Fibroblast of skin of scalp (primary cell): ENCODE measurements around the gene VASP.

ENCODE experiments used
- DNase-seq: peaks from one replicate; pipeline ENCODE4 v3.0.0-alpha.2; 2013

The VASP gene

GRCh38 chr19:45515807-45516401 is 8.6 kb downstream of the VASP start:
- DNase-seq, result no peak

- no peak for DNase-seq
Measured at GRCh38 chr19:45517238-45517637, 10.0 kb downstream of the VASP start.

DNA sequence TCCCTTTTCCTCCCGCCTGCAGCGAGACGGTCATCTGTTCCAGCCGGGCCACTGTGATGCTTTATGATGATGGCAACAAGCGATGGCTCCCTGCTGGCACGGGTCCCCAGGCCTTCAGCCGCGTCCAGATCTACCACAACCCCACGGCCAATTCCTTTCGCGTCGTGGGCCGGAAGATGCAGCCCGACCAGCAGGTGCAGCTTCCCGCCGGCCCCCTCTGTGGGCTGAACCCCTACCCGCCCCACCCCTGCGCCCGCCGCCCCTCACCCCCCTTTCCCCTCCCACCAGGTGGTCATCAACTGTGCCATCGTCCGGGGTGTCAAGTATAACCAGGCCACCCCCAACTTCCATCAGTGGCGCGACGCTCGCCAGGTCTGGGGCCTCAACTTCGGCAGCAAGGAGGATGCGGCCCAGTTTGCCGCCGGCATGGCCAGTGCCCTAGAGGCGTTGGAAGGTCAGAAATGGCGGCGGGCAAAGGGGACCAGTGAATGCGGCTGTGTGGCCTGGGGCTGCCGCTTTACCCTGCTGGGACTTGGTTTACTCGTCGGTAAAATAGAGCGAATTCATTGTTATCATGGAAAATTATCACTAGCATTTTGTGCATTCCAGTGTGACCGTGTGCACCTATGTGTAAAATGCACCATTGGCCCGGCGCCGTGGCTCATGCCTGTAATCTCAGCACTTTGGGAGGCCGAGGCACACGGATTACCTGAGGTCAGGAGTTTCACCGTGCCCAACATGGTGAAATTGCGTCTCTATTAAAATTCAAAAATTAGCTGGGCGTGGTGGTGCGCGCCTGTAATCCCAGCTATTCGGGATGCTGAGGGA is 10.6 kb downstream of the VASP start:
- no peak for DNase-seq

DNA sequence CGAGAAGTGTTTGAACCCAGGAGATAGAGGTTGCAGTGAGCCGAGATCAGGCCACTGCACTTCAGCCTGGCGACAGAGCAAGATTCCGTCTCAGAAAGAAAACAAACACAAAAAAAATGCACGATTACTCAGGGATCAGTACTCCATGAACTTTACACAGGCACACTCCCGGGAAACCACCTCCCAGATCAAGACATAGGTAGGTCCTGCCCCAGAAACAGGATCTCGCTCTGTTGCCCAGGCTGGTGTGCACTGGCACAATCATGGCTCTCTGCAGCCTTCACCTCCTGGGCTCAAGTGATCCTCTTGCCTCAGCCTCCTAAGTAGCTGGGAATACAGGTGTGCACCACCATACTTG is 11.2 kb downstream of the VASP start:
- no peak for DNase-seq

DNA sequence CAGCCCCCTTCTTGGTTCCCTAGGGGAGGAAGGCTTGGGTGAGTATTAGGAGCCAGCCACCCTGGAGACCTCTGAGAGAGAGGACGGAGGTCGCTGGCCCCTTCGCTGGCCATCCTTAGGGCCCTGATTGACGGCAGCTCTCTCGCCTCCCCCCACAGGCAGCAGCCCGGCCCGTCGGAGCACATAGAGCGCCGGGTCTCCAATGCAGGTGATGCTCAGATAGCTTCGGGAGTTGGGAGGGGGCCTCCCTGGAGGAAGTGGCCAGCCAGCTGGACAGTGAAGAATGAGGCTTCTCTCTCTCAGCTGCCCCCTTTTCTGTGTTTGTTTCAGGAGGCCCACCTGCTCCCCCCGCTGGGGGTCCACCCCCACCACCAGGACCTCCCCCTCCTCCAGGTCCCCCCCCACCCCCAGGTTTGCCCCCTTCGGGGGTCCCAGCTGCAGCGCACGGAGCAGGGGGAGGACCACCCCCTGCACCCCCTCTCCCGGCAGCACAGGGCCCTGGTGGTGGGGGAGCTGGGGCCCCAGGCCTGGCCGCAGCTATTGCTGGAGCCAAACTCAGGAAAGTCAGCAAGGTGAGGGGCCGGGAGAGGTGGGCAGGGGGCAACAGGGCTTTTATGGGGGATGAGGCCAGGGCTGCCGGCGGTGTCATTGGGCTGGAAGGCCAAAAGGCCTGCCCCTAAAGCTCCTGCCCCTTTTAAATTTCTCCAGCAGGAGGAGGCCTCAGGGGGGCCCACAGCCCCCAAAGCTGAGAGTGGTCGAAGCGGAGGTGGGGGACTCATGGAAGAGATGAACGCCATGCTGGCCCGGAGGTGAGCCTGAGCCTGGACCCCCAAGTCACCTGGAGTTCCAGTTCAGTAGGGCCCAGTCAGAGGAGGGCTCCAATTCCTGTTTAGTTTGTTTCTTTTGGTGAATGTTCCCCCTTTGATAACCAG is 15.0 kb downstream of the VASP start:
- DNase-seq, result no peak

DNA sequence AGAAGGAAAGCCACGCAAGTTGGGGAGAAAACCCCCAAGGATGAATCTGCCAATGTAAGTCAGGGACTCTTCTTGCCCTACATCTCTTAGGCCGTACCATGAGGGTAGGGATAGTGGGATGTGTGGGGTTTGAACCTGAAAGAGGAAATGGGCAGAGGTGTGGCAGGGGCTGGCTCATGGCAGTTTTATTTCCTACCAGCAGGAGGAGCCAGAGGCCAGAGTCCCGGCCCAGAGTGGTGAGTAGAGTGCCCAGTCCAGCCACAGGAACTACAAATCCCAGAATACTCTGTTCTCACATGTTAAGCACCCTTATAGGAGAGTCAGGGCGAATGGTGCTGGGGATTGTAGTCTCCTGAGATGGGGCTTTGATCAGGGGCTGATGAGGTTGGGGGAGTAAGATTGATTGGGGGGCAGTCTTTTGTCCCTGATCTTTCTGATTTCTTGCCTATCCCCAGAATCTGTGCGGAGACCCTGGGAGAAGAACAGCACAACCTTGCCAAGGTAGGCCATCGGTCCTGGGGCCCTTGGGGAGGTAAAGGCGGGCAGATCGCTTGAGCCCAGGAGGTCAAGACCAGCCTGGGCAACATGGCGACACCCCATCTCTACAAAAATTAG is 16.5 kb downstream of the VASP start:
- peak; percentile 83 for DNase-seq

DNA sequence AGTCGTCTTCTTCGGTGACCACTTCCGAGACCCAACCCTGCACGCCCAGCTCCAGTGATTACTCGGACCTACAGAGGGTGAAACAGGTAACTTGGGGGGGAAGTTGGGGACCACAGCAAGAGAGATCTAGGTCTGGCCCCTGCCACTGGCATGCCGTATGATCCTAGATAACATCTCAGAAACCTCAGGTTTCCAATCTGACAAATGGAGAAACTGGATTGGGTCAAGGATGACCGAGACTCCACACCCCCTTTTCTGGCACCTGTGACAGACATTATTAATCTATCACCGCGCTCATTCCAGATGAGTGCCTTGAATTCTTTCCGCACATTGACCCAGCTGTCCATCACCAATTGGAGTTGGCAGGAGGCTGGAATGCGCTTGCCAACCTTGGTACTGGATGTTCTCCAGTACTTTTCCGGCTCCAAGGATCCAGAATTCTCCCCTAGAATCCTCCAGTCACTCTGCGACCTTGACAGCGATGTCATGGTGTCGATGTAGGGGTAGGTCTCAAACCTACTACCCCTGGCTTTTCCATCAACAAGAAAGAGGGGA is 17.4 kb downstream of the VASP start:
- no peak for DNase-seq

DNA sequence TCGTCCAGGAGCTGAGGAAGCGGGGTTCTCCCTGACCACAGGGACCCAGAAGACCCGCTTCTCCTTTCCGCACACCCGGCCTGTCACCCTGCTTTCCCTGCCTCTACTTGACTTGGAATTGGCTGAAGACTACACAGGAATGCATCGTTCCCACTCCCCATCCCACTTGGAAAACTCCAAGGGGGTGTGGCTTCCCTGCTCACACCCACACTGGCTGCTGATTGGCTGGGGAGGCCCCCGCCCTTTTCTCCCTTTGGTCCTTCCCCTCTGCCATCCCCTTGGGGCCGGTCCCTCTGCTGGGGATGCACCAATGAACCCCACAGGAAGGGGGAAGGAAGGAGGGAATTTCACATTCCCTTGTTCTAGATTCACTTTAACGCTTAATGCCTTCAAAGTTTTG is 18.9 kb downstream of the VASP start:
- DNase-seq, result peak; percentile 87

DNA sequence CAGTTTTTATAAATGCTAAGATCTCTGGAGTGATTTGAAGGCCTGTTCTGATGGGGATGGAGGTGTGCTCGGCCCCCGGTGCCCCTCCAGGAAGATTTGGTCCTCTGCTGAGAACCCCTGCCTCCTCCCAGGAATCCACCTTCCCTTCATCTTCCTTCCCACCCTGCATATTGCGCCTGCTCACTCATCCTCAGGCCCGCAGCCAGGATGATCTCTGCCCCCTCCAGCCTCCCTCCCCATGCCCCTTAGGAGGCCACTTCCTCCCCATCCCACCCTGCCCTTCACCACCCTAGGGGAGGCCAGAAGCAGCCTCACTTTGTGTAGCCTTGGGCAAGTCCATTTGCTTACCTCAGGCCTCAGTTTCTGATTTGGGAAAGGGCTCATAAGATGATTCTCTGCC is 19.7 kb downstream of the VASP start:
- no peak for DNase-seq

DNA sequence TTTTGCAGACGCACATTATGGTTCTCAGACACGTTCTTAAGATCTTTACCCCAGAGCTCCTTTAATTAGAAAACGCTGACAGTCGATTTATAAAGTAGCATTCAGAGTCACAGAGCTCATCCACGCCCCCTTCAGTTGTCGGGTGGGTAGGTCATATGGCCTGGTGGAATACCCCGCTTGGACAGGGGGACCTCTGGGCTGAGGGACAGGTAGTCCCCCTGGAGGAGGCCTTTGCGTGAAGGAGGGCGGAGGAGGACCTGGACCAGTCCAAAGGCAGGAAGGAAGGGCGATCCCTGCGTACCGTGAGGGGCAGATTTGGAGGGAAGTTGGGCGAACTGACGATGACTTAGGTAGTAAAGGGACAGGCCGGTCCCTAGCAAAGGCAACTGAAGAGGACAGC is 20.5 kb downstream of the VASP start:
- DNase-seq, result no peak

- no peak for DNase-seq
Measured at GRCh38 chr19:45528149-45528743, 21.0 kb downstream of the VASP start.

DNA sequence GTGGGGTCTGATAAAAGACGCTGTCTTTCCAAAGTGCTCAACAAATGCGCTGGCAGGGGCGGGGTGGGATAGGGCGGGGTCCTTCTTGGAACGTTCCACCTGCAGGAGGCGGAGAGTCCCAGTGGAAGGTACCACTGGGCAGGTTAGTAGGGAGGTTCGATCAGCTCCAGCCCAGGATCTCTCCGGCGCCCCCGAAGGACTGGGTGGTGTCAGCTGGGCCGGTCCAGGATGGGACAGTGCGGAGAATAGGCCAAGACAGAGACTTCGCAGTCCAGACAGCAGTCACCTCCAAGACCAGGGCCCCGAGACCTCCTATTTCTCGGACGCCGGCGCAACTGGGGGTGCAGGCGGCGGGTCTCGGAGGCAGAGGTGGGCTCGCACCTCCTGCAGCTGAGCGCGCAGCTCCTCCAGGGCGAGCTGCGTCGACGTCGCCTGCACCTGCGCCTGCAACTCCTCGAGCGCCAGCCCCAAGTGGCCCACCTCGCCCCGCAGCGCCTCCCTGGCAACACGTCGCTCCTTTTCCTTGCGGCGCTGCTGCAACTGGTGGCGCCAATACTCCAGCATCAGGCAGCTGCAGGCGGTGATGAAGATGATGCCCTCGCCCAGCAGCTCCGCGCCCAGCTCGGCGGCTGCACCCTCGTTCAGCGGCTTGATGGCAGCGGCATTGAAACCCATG is 21.6 kb downstream of the VASP start:
- DNase-seq, result no peak

- no peak for DNase-seq
Measured at GRCh38 chr19:45529420-45529785, 22.1 kb downstream of the VASP start.

DNA sequence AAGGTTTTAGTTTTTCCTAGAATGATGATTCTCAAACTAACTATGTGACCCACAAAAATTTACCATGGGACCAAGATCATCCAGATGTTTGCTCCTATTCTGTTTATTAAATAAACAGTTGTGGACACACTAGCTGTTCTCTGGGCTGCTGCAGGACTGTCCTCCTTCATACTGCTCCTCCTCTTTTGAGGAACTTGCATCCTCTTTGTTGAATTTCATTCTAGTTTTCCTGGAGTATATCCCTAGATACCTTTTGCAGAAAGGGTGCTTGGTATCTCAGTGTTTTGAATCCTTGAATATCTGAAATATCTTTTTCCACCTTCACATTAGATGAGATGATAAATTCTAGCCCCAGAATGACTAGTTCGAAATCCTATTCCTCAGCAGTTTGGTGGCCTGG is 24.1 kb downstream of the VASP start:
- no peak for DNase-seq

GRCh38 chr19:45539459-45539858 is 32.2 kb downstream of the VASP start:
- no peak for DNase-seq

DNA sequence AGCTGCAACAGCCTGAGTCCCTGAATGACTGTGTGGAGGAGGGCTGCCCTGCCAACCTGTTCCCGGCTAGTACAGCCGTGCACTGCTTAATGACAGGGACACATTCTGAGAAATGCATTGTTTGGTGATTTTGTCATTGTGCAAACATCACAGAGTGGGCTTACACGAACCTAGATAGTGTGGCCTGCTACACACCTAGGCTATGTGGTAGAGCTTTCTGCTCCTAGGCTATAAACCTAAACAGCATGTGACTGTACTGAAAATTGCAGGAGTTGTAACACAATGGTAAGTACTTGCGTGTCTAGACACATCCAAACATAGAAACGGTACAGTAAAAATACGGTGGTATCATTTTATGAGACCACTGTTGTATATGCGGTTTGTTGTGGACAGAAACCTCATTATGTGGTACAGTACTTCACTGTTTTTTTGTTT is 35.0 kb downstream of the VASP start:
- no peak for DNase-seq

DNA sequence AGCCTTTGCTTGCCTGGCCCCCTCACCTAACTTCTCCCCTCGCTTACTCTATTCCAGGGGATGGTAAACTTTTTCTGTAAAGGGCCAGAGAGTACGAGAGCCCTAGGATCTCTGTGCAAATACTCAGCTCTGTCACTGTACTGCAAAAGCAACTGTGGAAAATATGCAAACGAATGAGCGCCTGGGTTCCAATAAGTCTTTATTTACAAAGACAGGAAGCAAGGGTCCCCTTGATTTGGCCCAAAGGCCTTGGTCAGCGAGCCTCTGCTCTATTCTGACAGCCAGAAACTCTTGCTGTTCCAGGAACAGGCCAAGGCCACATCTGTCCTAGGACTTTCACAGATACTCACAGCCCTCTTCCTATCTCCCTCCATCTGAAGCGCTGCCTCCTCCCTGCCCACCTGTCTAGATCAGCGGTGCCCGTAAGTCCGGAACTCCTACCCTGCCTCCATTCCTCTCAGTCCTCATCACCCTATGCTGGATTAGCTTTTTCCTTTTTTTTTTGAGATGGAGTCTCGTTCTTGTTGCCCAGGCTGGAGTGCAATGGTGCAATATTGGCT is 40.0 kb downstream of the VASP start:
- DNase-seq, result no peak

- DNase-seq, result peak; percentile 49
Measured at GRCh38 chr19:45547965-45548609, 40.8 kb downstream of the VASP start.

DNA sequence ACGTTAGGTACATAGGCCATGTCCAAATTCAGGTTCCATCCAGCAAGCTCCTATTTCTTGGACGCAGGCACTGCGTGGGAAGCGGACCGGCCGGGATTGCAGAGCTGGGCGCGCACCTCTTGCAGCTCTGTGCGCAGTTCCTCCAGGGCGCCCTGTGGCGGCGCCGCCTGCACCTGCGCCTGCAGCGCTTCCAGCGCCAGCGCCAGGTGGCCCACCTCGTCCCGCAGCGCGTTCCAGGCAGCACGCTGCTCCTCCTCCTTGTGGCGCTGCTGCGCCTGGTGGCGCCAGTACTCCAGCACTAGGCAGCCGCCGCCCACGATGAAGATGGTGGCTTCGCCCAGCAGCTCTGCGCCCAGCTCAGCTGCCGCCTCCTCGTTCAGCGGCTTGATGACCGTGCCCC is 46.2 kb downstream of the VASP start:
- no peak for DNase-seq

- no peak for DNase-seq
Measured at GRCh38 chr19:45554481-45554880, 47.2 kb downstream of the VASP start.

GRCh38 chr19:45556835-45557234 is 49.6 kb downstream of the VASP start:
- no peak for DNase-seq
